Activated T-cell treated with anti-CD3 and anti-CD28 coated beads, Interleukin-2, amount 50 U/mL, for 4 hours (primary cell): ENCODE results near the gene MITF. TPM values are rescaled to one million over a fixed set of nuclear protein-coding genes. Genes with fewer than 3 reads are reported as not detected.

Experiments
- ATAC-seq, 2 donors: fragments of 200-7000 bp; cut with Tn5 transposase; one replicate each; pipeline ENCODE4 v1.10.0; 2021
- DNase-seq: peaks from one replicate; pipeline ENCODE4 v3.0.0-alpha.2; 2020
- H3K27me3 Mint-ChIP-seq: one replicate; pipeline ENCODE4 v1.8.0; 2021; ENCODE audit warnings: low read depth, mixed read lengths
- H3K36me3 Mint-ChIP-seq: one replicate; pipeline ENCODE4 v1.8.0; 2022; ENCODE audit warnings: mixed read lengths; ENCODE audit not compliant: insufficient read depth
- H3K4me1 Mint-ChIP-seq: one replicate; pipeline ENCODE4 v1.8.0; 2021; ENCODE audit warnings: low read depth, mixed read lengths
- H3K4me3 Mint-ChIP-seq: one replicate; pipeline ENCODE4 v1.8.0; 2021; ENCODE audit warnings: mild to moderate bottlenecking, moderate library complexity, mixed read lengths
- H3K9me3 Mint-ChIP-seq: one replicate; pipeline ENCODE4 v1.8.0; 2021; ENCODE audit warnings: mixed read lengths
- total RNA-seq, 3 donors: library from RNA; stranded (reverse); gene quantifications; one replicate each; pipeline ENCODE4 v1.2.1, GENCODE V29; 2021

MITF gene
- total RNA-seq, 3 donors from 2014 or later = 0.05 TPM; not detected in 2

GRCh38 chr3:69838696-69839515 is 99.6 kb downstream of the MITF start:
- Mint-ChIP-seq H3K36me3 (no peaks in the 10 kb centered on the region), H3K4me1 (no peaks in the 10 kb centered on the region), H3K27me3 (no peaks in the 10 kb centered on the region), H3K9me3 (peaks cover 7% of the 10 kb centered on the region), H3K4me3 (no peak overlapping the region)
- DNase-seq (no peak), ATAC-seq (no peak)

GRCh38 chr3:69842351-69842750 is 103.1 kb downstream of the MITF start:
- no peak overlapping the region for H3K4me3 Mint-ChIP-seq
- no peaks in the 10 kb centered on the region for H3K36me3 Mint-ChIP-seq
- no peaks in the 10 kb centered on the region for H3K27me3 Mint-ChIP-seq
- H3K4me1 Mint-ChIP-seq = no peaks in the 10 kb centered on the region
- no peak for DNase-seq
- no peak for ATAC-seq
- peaks cover 7% of the 10 kb centered on the region for H3K9me3 Mint-ChIP-seq

- no peak for ATAC-seq
- Mint-ChIP-seq H3K27me3 (no peaks in the 10 kb centered on the region), H3K9me3 (peaks cover 5% of the 10 kb centered on the region), H3K4me1 (no peaks in the 10 kb centered on the region), H3K36me3 (no peaks in the 10 kb centered on the region), H3K4me3 (no peak overlapping the region)
- DNase-seq = no peak
Measured at GRCh38 chr3:69842789-69843188, 103.5 kb downstream of the MITF start.

DNA sequence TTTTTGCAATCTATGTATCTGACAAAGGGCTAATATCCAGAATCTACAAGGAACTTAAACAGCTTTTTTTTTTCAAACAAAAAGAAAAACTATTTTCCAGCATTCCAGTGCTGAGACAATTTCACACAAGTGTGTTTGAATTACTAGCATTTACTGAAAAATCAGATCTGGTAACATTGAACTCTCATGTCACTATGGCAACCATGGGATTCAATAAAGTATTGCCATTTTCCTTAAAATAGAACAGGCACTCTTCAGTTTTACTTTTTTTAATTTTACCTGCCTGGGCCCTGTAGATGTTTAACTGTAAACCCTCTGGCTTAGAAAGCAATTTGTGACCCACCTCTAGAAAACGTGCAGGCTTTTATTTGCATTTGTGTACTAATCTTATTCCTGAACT is 105.4 kb downstream of the MITF start:
- Mint-ChIP-seq H3K27me3 (no peaks in the 10 kb centered on the region), H3K4me1 (no peaks in the 10 kb centered on the region), H3K36me3 (no peaks in the 10 kb centered on the region), H3K4me3 (no peak overlapping the region), H3K9me3 (peaks cover 4% of the 10 kb centered on the region)
- ATAC-seq (no peak), DNase-seq (no peak)

- Mint-ChIP-seq H3K4me1 (no peaks in the 10 kb centered on the region), H3K9me3 (peaks cover 4% of the 10 kb centered on the region), H3K36me3 (no peaks in the 10 kb centered on the region), H3K27me3 (peaks cover 2% of the 10 kb centered on the region), H3K4me3 (no peak overlapping the region)
- ATAC-seq (no peak), DNase-seq (no peak)
Measured at GRCh38 chr3:69847303-69847702, 108.0 kb downstream of the MITF start.

GRCh38 chr3:69848113-69848512 is 108.8 kb downstream of the MITF start:
- Mint-ChIP-seq H3K4me1 (no peaks in the 10 kb centered on the region), H3K27me3 (peaks cover 2% of the 10 kb centered on the region), H3K36me3 (no peaks in the 10 kb centered on the region), H3K4me3 (no peak overlapping the region), H3K9me3 (peaks cover 4% of the 10 kb centered on the region)
- ATAC-seq (no peak), DNase-seq (no peak)

DNA sequence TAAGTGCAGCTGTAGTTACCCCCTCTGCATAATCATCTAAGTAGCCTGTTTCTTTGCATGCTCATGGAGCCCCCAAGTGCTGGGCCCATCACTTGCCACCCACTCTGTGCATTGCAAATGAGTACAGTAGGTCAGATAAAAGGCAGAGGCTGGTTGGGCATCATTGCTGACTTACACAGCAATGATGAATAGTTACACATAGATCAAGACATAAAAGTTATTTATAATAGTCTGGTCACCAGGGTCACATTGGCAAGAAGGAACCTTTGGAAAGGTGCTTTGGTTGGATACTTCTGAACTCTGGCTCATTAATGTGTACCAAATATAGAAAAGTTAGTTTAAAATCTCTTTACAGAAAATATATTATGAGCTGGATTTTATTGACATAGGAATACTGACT is 111.6 kb downstream of the MITF start:
- H3K36me3 Mint-ChIP-seq = no peaks in the 10 kb centered on the region
- H3K9me3 Mint-ChIP-seq = peaks cover under 1% of the 10 kb centered on the region
- DNase-seq (no peak), ATAC-seq (no peak)
- no peaks in the 10 kb centered on the region for H3K4me1 Mint-ChIP-seq
- H3K4me3 Mint-ChIP-seq = no peak overlapping the region
- H3K27me3 Mint-ChIP-seq = peaks cover 5% of the 10 kb centered on the region

GRCh38 chr3:69853027-69853426 is 113.8 kb downstream of the MITF start:
- ATAC-seq (no peak), DNase-seq (no peak)
- Mint-ChIP-seq H3K36me3 (no peaks in the 10 kb centered on the region), H3K9me3 (no peaks in the 10 kb centered on the region), H3K4me3 (no peak overlapping the region), H3K4me1 (no peaks in the 10 kb centered on the region), H3K27me3 (peaks cover 5% of the 10 kb centered on the region)

- DNase-seq (no peak), ATAC-seq (no peak)
- Mint-ChIP-seq H3K9me3 (no peaks in the 10 kb centered on the region), H3K4me1 (no peaks in the 10 kb centered on the region), H3K27me3 (peaks cover 3% of the 10 kb centered on the region), H3K4me3 (no peak overlapping the region), H3K36me3 (no peaks in the 10 kb centered on the region)
Measured at GRCh38 chr3:69855436-69856162, 116.3 kb downstream of the MITF start.

DNA sequence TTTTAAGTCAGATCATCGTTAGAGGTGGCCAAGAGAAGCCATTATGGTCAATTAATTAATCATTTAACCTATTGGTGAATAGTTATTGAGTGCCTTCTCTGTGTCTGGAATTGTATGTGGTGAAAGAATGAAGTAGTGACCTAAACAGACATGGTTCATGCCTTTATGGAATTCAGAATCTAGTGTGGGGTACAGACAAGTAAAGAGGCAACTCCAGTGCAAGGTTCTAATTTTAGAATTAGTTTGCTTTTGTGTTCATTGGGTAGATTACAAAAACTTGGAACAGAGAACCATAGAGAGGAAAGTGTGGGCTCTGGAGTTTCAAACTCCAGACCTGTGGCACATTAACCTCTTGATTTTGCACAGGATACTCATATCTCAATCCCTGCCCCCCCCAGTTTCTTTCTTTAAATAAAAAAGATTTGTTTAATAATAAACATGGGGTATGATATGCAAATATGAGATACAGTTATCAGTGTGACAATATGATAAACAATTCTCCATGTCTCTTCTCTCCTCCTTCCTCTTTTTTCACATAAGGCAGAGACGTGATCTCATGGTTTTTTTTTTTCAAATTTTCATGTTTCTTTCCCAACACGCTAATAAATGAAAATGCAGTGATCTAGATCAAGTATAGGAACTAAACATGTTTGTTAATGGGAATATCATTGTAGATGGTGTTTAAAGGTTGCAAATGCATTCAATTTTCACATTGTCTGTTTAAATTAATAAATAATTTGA is 117.9 kb downstream of the MITF start:
- DNase-seq (no peak), ATAC-seq (no peak)
- H3K36me3 Mint-ChIP-seq = no peaks in the 10 kb centered on the region
- H3K4me3 Mint-ChIP-seq = no peak overlapping the region
- H3K4me1 Mint-ChIP-seq = no peaks in the 10 kb centered on the region
- H3K27me3 Mint-ChIP-seq = peaks cover 3% of the 10 kb centered on the region
- no peaks in the 10 kb centered on the region for H3K9me3 Mint-ChIP-seq

GRCh38 chr3:69861556-69861955 is 122.3 kb downstream of the MITF start:
- H3K4me3 Mint-ChIP-seq = no peak overlapping the region
- no peak for DNase-seq
- no peaks in the 10 kb centered on the region for H3K9me3 Mint-ChIP-seq
- H3K36me3 Mint-ChIP-seq = no peaks in the 10 kb centered on the region
- H3K27me3 Mint-ChIP-seq = no peaks in the 10 kb centered on the region
- H3K4me1 Mint-ChIP-seq = no peaks in the 10 kb centered on the region
- no peak for ATAC-seq

GRCh38 chr3:69864141-69864540 is 124.9 kb downstream of the MITF start:
- ATAC-seq (no peak), DNase-seq (no peak)
- Mint-ChIP-seq H3K9me3 (no peaks in the 10 kb centered on the region), H3K4me1 (no peaks in the 10 kb centered on the region), H3K36me3 (no peaks in the 10 kb centered on the region), H3K4me3 (no peak overlapping the region), H3K27me3 (no peaks in the 10 kb centered on the region)

DNA sequence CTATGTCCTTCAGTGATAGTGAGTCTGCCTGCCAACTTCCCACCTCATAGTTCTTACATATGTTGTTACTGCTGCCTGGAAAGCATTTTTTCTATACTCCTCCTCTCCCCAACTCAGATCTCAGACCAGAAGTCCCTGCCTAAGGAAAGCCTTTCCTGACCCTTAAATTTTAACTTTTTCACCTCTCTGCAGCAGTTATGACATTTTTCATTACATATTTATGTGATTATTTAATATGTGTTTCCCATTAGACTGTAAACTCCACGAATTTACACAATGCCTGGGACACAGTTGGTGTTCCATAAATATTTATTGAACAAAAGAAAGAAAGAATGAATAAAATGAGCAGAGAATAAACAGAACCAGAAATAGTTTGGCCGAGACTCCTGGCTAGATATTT is 125.5 kb downstream of the MITF start:
- DNase-seq (no peak), ATAC-seq (no peak)
- Mint-ChIP-seq H3K4me1 (no peaks in the 10 kb centered on the region), H3K36me3 (no peaks in the 10 kb centered on the region), H3K9me3 (no peaks in the 10 kb centered on the region), H3K4me3 (no peak overlapping the region), H3K27me3 (no peaks in the 10 kb centered on the region)

- no peak for DNase-seq
- Mint-ChIP-seq H3K4me3 (no peak overlapping the region), H3K4me1 (no peaks in the 10 kb centered on the region), H3K27me3 (no peaks in the 10 kb centered on the region), H3K9me3 (no peaks in the 10 kb centered on the region), H3K36me3 (no peaks in the 10 kb centered on the region)
- no peak for ATAC-seq
Measured at GRCh38 chr3:69865925-69866679, 126.8 kb downstream of the MITF start.
